GM10266 (cell line): ENCODE data around the gene HOXA2.

ENCODE experiments used
- DNase-seq: peaks from one replicate; pipeline ENCODE4 v3.0.0; 2012; ENCODE audit errors: extremely low spot score
- CTCF ChIP-seq: IDR thresholded peaks from 2 replicates; pipeline ENCODE4 v1.5.1; 2012; ENCODE audit warnings: mild to moderate bottlenecking, low read depth; ENCODE audit not compliant: control insufficient read depth, insufficient read depth; ENCODE audit errors: missing control alignments

Gene HOXA2

GRCh38 chr7:27103489-27104226 is 1.2 kb upstream of the HOXA2 start:
- DNase-seq: no peak
- TF ChIP-seq CTCF: no peak

GRCh38 chr7:27101957-27102580 is 414 bp downstream of the HOXA2 start:
- DNase-seq: no peak
- no peak for TF ChIP-seq CTCF

GRCh38 chr7:27101171-27101956 is 1.1 kb downstream of the HOXA2 start:
- no peak for DNase-seq
- no peak for TF ChIP-seq CTCF

- no peak for DNase-seq
- TF ChIP-seq CTCF: no peak
Measured at GRCh38 chr7:27100694-27101170, 1.8 kb downstream of the HOXA2 start.

GRCh38 chr7:27099453-27100370 is 2.8 kb downstream of the HOXA2 start:
- no peak for DNase-seq
- no peak for TF ChIP-seq CTCF

GRCh38 chr7:27098578-27099451 is 3.7 kb downstream of the HOXA2 start:
- no peak for TF ChIP-seq CTCF
- no peak for DNase-seq
